HepG2 (cell line): Measurements from ENCODE around the gene COMP. TPM values are rescaled to one million over a fixed set of nuclear protein-coding genes. Genes with fewer than 3 reads are reported as not detected.
A peak's percentile ranks its signal among the peaks of the same experiment; 100 is the strongest.

Experiments used
- ATAC-seq: fragments of 200-7000 bp; cut with Tn5 transposase; 3 replicates; pipeline ENCODE4 v1.9.1; 2020; ENCODE audit warnings: mild to moderate bottlenecking, moderate library complexity
- BruUV-seq: library from RNA; stranded (reverse); fragments of 400-500 nt; replicated peaks from 2 replicates; lab custom pipeline; 2021; lab: Mats Ljungman, UMichigan
- CTCF ChIA-PET: fragments of 300-600 bp; formaldehyde crosslinking; extraction: SDS; loops from one replicate; lab custom pipeline; 2021; ENCODE audit warnings: low total read pairs, inconsistent platforms, low intra/inter-chr PET ratio; lab: Yijun Ruan, JAX
- POLR2A ChIA-PET: fragments of 350-600 bp; sonication (Branson Sonifier 250); formaldehyde crosslinking; loops from one replicate; lab custom pipeline; 2020; ENCODE audit warnings: antibody characterized with exemption, inconsistent platforms; lab: Yijun Ruan, JAX
- DNase-seq: peaks from one replicate; pipeline ENCODE4 v3.0.0-alpha.2; 2015; ENCODE audit warnings: low spot score
- FAIRE-seq: peaks from 3 replicates; lab custom pipeline; 2011; peaks lifted over from hg19 to GRCh38; lab: Jason Lieb, UNC
- H2AFZ ChIP-seq: one replicate; pipeline ENCODE4 v1.6.1; 2011; ENCODE audit warnings: low read length, inconsistent platforms
- H3K27ac ChIP-seq: fragments of 300-600 bp; 3 replicates; pipeline ENCODE4 v1.8.0; 2011; ENCODE audit warnings: mixed run types, mild to moderate bottlenecking, mixed read lengths, low read length, inconsistent platforms; ENCODE audit not compliant: insufficient read depth; ENCODE audit errors: extremely low read length
- H3K27me3 ChIP-seq, 2 experiments: fragments of 200-600 bp in 1 of 2; 2 replicates in 1 of 2; 3 replicates in 1 of 2; pipeline versions ENCODE4 v1.6.0 to v1.8.0; 2011; ENCODE audit warnings: low read length in 2 of 2, mild to moderate bottlenecking in 2 of 2, moderate library complexity in 2 of 2, inconsistent platforms in 1 of 2; ENCODE audit not compliant: insufficient read depth in 2 of 2, control insufficient read depth in 1 of 2
- H3K36me3 ChIP-seq, 2 experiments: fragments of 200-600 bp in 1 of 2; replicated peaks in 1 of 2; 2 replicates in 1 of 2; 3 replicates in 1 of 2; pipeline versions ENCODE4 v1.5.1 to v1.8.0; 2011; ENCODE audit warnings: low read length in 2 of 2, inconsistent platforms in 1 of 2; ENCODE audit not compliant: insufficient read depth in 2 of 2, control insufficient read depth in 1 of 2
- H3K4me1 ChIP-seq: 2 replicates; pipeline ENCODE4 v1.5.1; 2012; ENCODE audit warnings: low read length, inconsistent platforms; ENCODE audit not compliant: insufficient read depth
- H3K4me2 ChIP-seq: 2 replicates; pipeline ENCODE4 v1.6.0; 2011; ENCODE audit warnings: low read depth, low read length, inconsistent platforms
- H3K4me3 ChIP-seq, 3 experiments: fragments of 200-600 bp in 1 of 3; sonication (generic), shearing (Covaris generic) in 1 of 3; replicated peaks in 1 of 3; 2 replicates each; pipeline ENCODE4 v1.5.1; 2011 to 2016; ENCODE audit warnings: low read length in 3 of 3, inconsistent platforms in 2 of 3, low read depth in 2 of 3, mild to moderate bottlenecking in 2 of 3, control low read depth in 1 of 3, mixed read lengths in 1 of 3; ENCODE audit not compliant: insufficient read depth in 1 of 3
- H3K79me2 ChIP-seq: one replicate; pipeline ENCODE4 v1.6.1; 2011; ENCODE audit warnings: low read length, inconsistent platforms; ENCODE audit not compliant: insufficient read depth
- H3K9ac ChIP-seq: 2 replicates; pipeline ENCODE4 v1.6.0; 2011; ENCODE audit warnings: mild to moderate bottlenecking, low read depth, low read length, inconsistent platforms; ENCODE audit not compliant: insufficient read depth
- H3K9me3 ChIP-seq: 2 replicates; pipeline ENCODE4 v1.5.1; 2012; ENCODE audit warnings: mild to moderate bottlenecking, low read length
- H4K20me1 ChIP-seq: 2 replicates; pipeline ENCODE4 v1.6.0; 2011; ENCODE audit warnings: inconsistent platforms, mild to moderate bottlenecking, low read length, moderate library complexity; ENCODE audit not compliant: insufficient read depth
- ARHGAP35 ChIP-seq: sonication (generic); formaldehyde crosslinking; IDR thresholded peaks from 2 replicates; pipeline ENCODE4 v1.9.0; 2022; ENCODE audit warnings: mild to moderate bottlenecking, inconsistent platforms, moderate library complexity, missing genetic modification reagents, borderline replicate concordance
- HNRNPL ChIP-seq: fragments of 200-400 bp; formaldehyde crosslinking; IDR thresholded peaks from 2 replicates; pipeline ENCODE4 v1.6.1; 2017; ENCODE audit warnings: mild to moderate bottlenecking, low read depth, low read length
- KDM2A ChIP-seq: sonication (generic); formaldehyde crosslinking; IDR thresholded peaks from 2 replicates; pipeline ENCODE4 v1.4.0; 2020; ENCODE audit warnings: low read depth, missing genetic modification reagents, borderline replicate concordance
- MAFK ChIP-seq, 2 experiments: IDR thresholded peaks in 1 of 2; conservative IDR thresholded peaks in 1 of 2; 2 replicates each; pipeline ENCODE4 v1.6.1; 2011; ENCODE audit warnings: improper control_type of control experiment in 2 of 2, low read length in 2 of 2
- MEIS2 ChIP-seq: sonication (generic); formaldehyde crosslinking; IDR thresholded peaks from 2 replicates; pipeline ENCODE4 v1.9.0; 2021; ENCODE audit warnings: mild to moderate bottlenecking, missing genetic modification reagents
- RBFOX2 ChIP-seq: fragments of 200-400 bp; formaldehyde crosslinking; IDR thresholded peaks from 2 replicates; pipeline ENCODE4 v1.6.1; 2017; ENCODE audit warnings: low read depth, mild to moderate bottlenecking, low read length
- SMAD1 ChIP-seq: sonication (generic); formaldehyde crosslinking; IDR thresholded peaks from 2 replicates; pipeline ENCODE4 v1.4.0; 2020; ENCODE audit warnings: missing genetic modification reagents, low read depth, mild to moderate bottlenecking, borderline replicate concordance
- TARDBP ChIP-seq: sonication (generic); formaldehyde crosslinking; IDR thresholded peaks from 2 replicates; pipeline ENCODE4 v1.8.0; 2022; ENCODE audit warnings: mild to moderate bottlenecking, missing genetic modification reagents
- TEAD2 ChIP-seq: sonication (generic); formaldehyde crosslinking; IDR thresholded peaks from 2 replicates; pipeline ENCODE4 v1.9.0; 2021; ENCODE audit warnings: missing genetic modification reagents
- ZBTB20 ChIP-seq: sonication (generic); formaldehyde crosslinking; IDR thresholded peaks from 2 replicates; pipeline ENCODE4 v1.8.1; 2023; ENCODE audit warnings: missing genetic modification reagents, low read depth, mild to moderate bottlenecking, borderline replicate concordance
- ZFP41 ChIP-seq: sonication (generic); formaldehyde crosslinking; IDR thresholded peaks from 2 replicates; pipeline ENCODE4 v1.4.0; 2020; ENCODE audit warnings: mild to moderate bottlenecking, missing genetic modification reagents, borderline replicate concordance
- ZFYVE20 ChIP-seq: sonication (generic); formaldehyde crosslinking; IDR thresholded peaks from 2 replicates; pipeline ENCODE4 v1.8.0; 2023; ENCODE audit warnings: low read depth, mild to moderate bottlenecking, moderate library complexity, missing genetic modification reagents, borderline replicate concordance
- ZNF205 ChIP-seq: IDR thresholded peaks from 2 replicates; pipeline ENCODE4 v1.6.1; 2018; ENCODE audit warnings: missing biosample characterization, missing genetic modification reagents
- ZNF687 ChIP-seq: sonication (generic); formaldehyde crosslinking; IDR thresholded peaks from 2 replicates; pipeline ENCODE4 v1.5.1; 2020; ENCODE audit warnings: mild to moderate bottlenecking, missing genetic modification reagents, moderate library complexity
- WGBS: methylation state at CpG from one replicate; pipeline ENCODE4 v1.1.6; 2017; ENCODE audit warnings: low lambda C conversion rate; 5-methylcytosine and 5-hydroxymethylcytosine counted together
- in situ Hi-C: cut with HindIII; loops from 2 replicates; pipeline ENCODE4 v1.10.0; 2017; ENCODE audit warnings: low pct_unique_long_range_greater_than_20kb; ENCODE audit not compliant: extremely low pct_ligation_motif_present
- intact Hi-C: fragments of 100-400 bp; cut with micrococcal nuclease; formaldehyde crosslinking; loops from one replicate; pipeline ENCODE4 v1.10.0; 2022; ENCODE audit not compliant: unreplicated experiment
- polyA plus RNA-seq, 8 experiments: library from polyadenylated mRNA; depleted of rRNA in 3 of 8; stranded (reverse) in 7 of 8; unstranded in 1 of 8; fragments of >200 nt; fragmentation: Illumina TruSeq in 4 of 8; extraction: Trizol in 4 of 8; gene quantifications; 2 replicates each; pipeline versions ENCODE4 v1.2.1 to v1.2.3, GENCODE V29; 2011 to 2016; ENCODE audit warnings: low read depth in 4 of 8, missing spikeins in 1 of 8, mixed read lengths in 1 of 8; ENCODE audit not compliant: insufficient read depth in 1 of 8
- total RNA-seq, 5 experiments: library from RNA; depleted of rRNA; stranded (reverse); fragments of >200 nt; fragmentation: Illumina TruSeq; extraction: Trizol; gene quantifications; 2 replicates each; pipeline ENCODE4 v1.2.3, GENCODE V29; 2016; ENCODE audit warnings: low read depth in 1 of 5
- TF ChIP-seq, protein P1 (sequence below): sonication (generic); formaldehyde crosslinking; IDR thresholded peaks from 2 replicates; pipeline ENCODE4 v1.4.0; 2020; ENCODE audit warnings: mild to moderate bottlenecking, low read depth, missing genetic modification reagents
- TF ChIP-seq, protein P2 (sequence below): IDR thresholded peaks from 2 replicates; pipeline ENCODE4 v1.6.1; 2016; ENCODE audit warnings: low read depth, borderline replicate concordance
- TF ChIP-seq, protein P3 (sequence below): sonication (generic); formaldehyde crosslinking; conservative IDR thresholded peaks from 2 replicates; pipeline ENCODE4 v1.8.0; 2022; ENCODE audit warnings: missing genetic modification reagents

COMP gene
- total and polyA plus RNA-seq, 2 of the 13 experiments (the other 11 are each of a cell fraction or from before 2014, with no cell fraction given) = 0.04 to 0.13 TPM

DNA sequence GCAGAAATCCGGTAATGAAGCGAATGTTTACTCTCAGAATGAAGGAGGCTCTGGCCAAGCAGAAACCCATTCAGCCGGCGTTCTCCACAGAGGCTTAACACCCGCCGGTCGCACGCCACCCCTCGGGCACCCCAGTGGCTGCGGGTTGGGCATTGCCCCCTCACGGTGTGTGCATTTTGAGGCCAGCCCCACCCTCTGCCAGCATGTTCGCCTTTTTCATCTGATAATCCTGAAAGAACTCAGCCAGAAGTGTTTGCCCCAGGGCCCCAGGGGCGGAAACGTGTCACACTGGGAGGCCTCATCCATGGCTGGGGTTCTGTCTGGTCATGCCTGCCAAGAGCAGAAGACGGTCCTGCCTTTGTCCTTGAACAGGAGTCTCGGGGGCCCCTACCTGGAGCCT lies 34.2 kb downstream of the COMP start:
- WGBS = 81% methylated on average over 14 of the region's 16 CpGs
- H3K4me2 ChIP-seq = no peak overlapping the region
- H3K4me1 ChIP-seq = peaks cover 13% of the 10 kb centered on the region
- in situ Hi-C loops = no loop called here
- TSS peak; percentile 31 for BruUV-seq
- FAIRE-seq (no peak), DNase-seq (no peak), ATAC-seq (no peak)
- no peak overlapping the region for H3K9ac ChIP-seq
- CTCF ChIA-PET = no interaction called here
- H3K4me3 ChIP-seq = no peak overlapping the region
- H4K20me1 ChIP-seq = no peaks in the 10 kb centered on the region
- no peaks in the 10 kb centered on the region for H3K79me2 ChIP-seq
- H3K27ac ChIP-seq = no peak overlapping the region
- POLR2A ChIA-PET = no interaction called here
- H3K27me3 ChIP-seq = no peaks in the 10 kb centered on the region
- no peaks in the 10 kb centered on the region; a peak in 2 of 5 replicates for H3K36me3 ChIP-seq
- no peak overlapping the region for H2AFZ ChIP-seq
- no peaks in the 10 kb centered on the region for H3K9me3 ChIP-seq
- intact Hi-C loops = no loop called here
- TF ChIP-seq HNRNPL (peak; percentile 49; the same call in 1 of the 2 replicates), MAFK (conservative IDR thresholded peaks at IDR 0.05 in 1 of 2, IDR thresholded peaks at IDR 0.05 in 1 of 2; ENCODE audit: low read length in 2 of 2) (no peak), ZNF687 (CRISPR knock-in tag) (peak; percentile 50; the same call in 1 of the 2 replicates), TEAD2 (no peak), ZBTB20 (CRISPR knock-in tag) (no peak), ZFP41 (CRISPR knock-in tag) (no peak), ARHGAP35 (no peak), ZNF205 (no peak), MEIS2 (CRISPR knock-in tag) (no peak), RBFOX2 (no peak), ZFYVE20 (no peak), KDM2A (no peak), SMAD1 (CRISPR knock-in tag) (no peak), TARDBP (CRISPR knock-in tag) (no peak)
- TF ChIP-seq, protein P1, sequence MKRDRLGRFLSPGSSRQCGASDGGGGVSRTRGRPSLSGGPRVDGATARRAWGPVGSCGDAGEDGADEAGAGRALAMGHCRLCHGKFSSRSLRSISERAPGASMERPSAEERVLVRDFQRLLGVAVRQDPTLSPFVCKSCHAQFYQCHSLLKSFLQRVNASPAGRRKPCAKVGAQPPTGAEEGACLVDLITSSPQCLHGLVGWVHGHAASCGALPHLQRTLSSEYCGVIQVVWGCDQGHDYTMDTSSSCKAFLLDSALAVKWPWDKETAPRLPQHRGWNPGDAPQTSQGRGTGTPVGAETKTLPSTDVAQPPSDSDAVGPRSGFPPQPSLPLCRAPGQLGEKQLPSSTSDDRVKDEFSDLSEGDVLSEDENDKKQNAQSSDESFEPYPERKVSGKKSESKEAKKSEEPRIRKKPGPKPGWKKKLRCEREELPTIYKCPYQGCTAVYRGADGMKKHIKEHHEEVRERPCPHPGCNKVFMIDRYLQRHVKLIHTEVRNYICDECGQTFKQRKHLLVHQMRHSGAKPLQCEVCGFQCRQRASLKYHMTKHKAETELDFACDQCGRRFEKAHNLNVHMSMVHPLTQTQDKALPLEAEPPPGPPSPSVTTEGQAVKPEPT (CRISPR knock-in tag) = no peak
- TF ChIP-seq, protein P2, sequence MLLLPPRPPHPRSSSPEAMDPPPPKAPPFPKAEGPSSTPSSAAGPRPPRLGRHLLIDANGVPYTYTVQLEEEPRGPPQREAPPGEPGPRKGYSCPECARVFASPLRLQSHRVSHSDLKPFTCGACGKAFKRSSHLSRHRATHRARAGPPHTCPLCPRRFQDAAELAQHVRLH = no peak
- TF ChIP-seq, protein P3, sequence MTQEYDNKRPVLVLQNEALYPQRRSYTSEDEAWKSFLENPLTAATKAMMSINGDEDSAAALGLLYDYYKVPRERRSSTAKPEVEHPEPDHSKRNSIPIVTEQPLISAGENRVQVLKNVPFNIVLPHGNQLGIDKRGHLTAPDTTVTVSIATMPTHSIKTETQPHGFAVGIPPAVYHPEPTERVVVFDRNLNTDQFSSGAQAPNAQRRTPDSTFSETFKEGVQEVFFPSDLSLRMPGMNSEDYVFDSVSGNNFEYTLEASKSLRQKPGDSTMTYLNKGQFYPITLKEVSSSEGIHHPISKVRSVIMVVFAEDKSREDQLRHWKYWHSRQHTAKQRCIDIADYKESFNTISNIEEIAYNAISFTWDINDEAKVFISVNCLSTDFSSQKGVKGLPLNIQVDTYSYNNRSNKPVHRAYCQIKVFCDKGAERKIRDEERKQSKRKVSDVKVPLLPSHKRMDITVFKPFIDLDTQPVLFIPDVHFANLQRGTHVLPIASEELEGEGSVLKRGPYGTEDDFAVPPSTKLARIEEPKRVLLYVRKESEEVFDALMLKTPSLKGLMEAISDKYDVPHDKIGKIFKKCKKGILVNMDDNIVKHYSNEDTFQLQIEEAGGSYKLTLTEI (CRISPR knock-in tag) = no peak
